GM19397 (cell line): Measurements from ENCODE around the gene DENND1A.
A peak's percentile ranks its signal among the peaks of the same experiment; 100 is the strongest.
"Not testable (repeated sequence)": the region's sequence is repeated elsewhere in the genome, so short reads cannot be mapped to it uniquely, and the experiment has no call there.

ENCODE experiments used
- ATAC-seq: cut with Tn5 transposase; IDR thresholded peaks from one replicate; pipeline ENCODE4 v1.9.1; 2021; ENCODE audit warnings: mild to moderate bottlenecking, moderate library complexity; ENCODE audit not compliant: unreplicated experiment

The DENND1A gene

GRCh38 chr9:123636805-123637204 lies 293.1 kb downstream of the DENND1A start:
- not testable (repeated sequence) for ATAC-seq

- no peak for ATAC-seq
These were observed 298.1 kb downstream of the DENND1A start for GRCh38 chr9:123631862-123632261.

- ATAC-seq = no peak
These were observed 299.7 kb downstream of the DENND1A start for GRCh38 chr9:123630233-123630632.

- no peak for ATAC-seq
These were observed 300.4 kb downstream of the DENND1A start for GRCh38 chr9:123629531-123629930.

- no peak for ATAC-seq
These were observed 307.1 kb downstream of the DENND1A start for GRCh38 chr9:123622711-123623241.

GRCh38 chr9:123620239-123620638 lies 309.7 kb downstream of the DENND1A start:
- no peak for ATAC-seq

GRCh38 chr9:123617952-123618678 lies 311.8 kb downstream of the DENND1A start:
- ATAC-seq = no peak

- no peak for ATAC-seq
These were observed 312.6 kb downstream of the DENND1A start for GRCh38 chr9:123617286-123617685.

- no peak for ATAC-seq
These were observed 313.2 kb downstream of the DENND1A start for GRCh38 chr9:123616707-123617106.

- ATAC-seq = no peak
These were observed 314.5 kb downstream of the DENND1A start for GRCh38 chr9:123615381-123615780.

- no peak for ATAC-seq
These were observed 315.3 kb downstream of the DENND1A start for GRCh38 chr9:123614306-123615263.

GRCh38 chr9:123611226-123611625 lies 318.7 kb downstream of the DENND1A start:
- ATAC-seq = no peak

- ATAC-seq = no peak
These were observed 320.1 kb downstream of the DENND1A start for GRCh38 chr9:123609844-123610243.

GRCh38 chr9:123608104-123608503 lies 321.8 kb downstream of the DENND1A start:
- ATAC-seq = peak; percentile 97

- no peak for ATAC-seq
These were observed 322.4 kb downstream of the DENND1A start for GRCh38 chr9:123607479-123607878.

GRCh38 chr9:123606141-123606540 lies 323.8 kb downstream of the DENND1A start:
- ATAC-seq = no peak

- ATAC-seq = no peak
These were observed 324.6 kb downstream of the DENND1A start for GRCh38 chr9:123605286-123605685.

- no peak for ATAC-seq
These were observed 325.1 kb downstream of the DENND1A start for GRCh38 chr9:123604861-123605260.

- no peak for ATAC-seq
These were observed 328.1 kb downstream of the DENND1A start for GRCh38 chr9:123601828-123602227.

- ATAC-seq = no peak
These were observed 330.1 kb downstream of the DENND1A start for GRCh38 chr9:123599781-123600180.

GRCh38 chr9:123597876-123598556 lies 331.9 kb downstream of the DENND1A start:
- no peak for ATAC-seq
